Endothelial cell of umbilical vein (primary cell): ENCODE measurements around the gene SCAF8.

Experiments used
- POLR2A ChIP-seq: IDR thresholded peaks from 2 replicates; pipeline ENCODE4 v1.6.1; 2012; ENCODE audit warnings: low read depth, mild to moderate bottlenecking, control low read depth, low read length
- TF ChIP-seq, protein P1 (sequence below), 2 donors: IDR thresholded peaks; 1 replicate in 1 of 2; 2 replicates in 1 of 2; pipeline ENCODE4 v1.5.1; 2011; ENCODE audit warnings: low read length in 2 of 2, mild to moderate bottlenecking in 2 of 2, moderate library complexity in 2 of 2, control low read depth in 1 of 2, inconsistent platforms in 1 of 2, low read depth in 1 of 2; ENCODE audit not compliant: insufficient read depth in 1 of 2; ENCODE audit errors: extremely low read depth in 1 of 2

DNA sequence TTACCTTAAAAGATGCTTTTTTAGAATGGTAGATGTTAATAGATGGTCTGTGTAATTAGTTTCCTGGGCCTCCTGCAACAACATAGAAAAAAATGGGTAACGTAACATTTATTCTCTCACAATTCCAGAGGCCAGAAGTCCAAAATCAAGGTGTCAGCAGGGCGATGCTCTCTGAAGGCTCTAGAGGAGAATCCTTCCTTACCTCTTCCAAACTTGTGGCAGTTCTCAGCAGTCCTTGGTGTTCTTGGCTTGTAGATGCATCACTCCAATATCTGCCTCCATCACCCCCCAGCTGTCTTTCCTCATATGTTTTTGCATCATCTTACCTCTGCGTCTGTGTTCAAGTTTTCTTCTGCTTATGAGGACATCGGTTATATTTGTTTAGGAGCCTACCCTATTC lies 107.9 kb downstream of the SCAF8 start:
- TF ChIP-seq, protein P1, sequence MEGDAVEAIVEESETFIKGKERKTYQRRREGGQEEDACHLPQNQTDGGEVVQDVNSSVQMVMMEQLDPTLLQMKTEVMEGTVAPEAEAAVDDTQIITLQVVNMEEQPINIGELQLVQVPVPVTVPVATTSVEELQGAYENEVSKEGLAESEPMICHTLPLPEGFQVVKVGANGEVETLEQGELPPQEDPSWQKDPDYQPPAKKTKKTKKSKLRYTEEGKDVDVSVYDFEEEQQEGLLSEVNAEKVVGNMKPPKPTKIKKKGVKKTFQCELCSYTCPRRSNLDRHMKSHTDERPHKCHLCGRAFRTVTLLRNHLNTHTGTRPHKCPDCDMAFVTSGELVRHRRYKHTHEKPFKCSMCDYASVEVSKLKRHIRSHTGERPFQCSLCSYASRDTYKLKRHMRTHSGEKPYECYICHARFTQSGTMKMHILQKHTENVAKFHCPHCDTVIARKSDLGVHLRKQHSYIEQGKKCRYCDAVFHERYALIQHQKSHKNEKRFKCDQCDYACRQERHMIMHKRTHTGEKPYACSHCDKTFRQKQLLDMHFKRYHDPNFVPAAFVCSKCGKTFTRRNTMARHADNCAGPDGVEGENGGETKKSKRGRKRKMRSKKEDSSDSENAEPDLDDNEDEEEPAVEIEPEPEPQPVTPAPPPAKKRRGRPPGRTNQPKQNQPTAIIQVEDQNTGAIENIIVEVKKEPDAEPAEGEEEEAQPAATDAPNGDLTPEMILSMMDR (IDR thresholded peaks at IDR 0.05; ENCODE audit: extremely low read depth in 1 of 2, insufficient read depth in 1 of 2, low read depth in 1 of 2, low read length in 2 of 2), result no peak
- TF ChIP-seq POLR2A, result no peak
